Left cardiac atrium (tissue), 4 donors: Measurements from ENCODE around the gene ZNF239. TPM values are rescaled to one million over a fixed set of nuclear protein-coding genes. Genes with fewer than 3 reads are reported as not detected.
A peak's percentile ranks its signal among the peaks of the same experiment; 100 is the strongest.
"Not testable (repeated sequence)": the region's sequence is repeated elsewhere in the genome, so short reads cannot be mapped to it uniquely, and the experiment has no call there.

Experiments
- ATAC-seq, 2 donors: fragments of 200-7000 bp; cut with Tn5 transposase; one replicate each; pipeline ENCODE4 v1.9.1; 2020; ENCODE audit warnings: mild to moderate bottlenecking in 2 of 2, moderate library complexity in 2 of 2
- DNase-seq: peaks from one replicate; pipeline ENCODE4 v3.0.0-alpha.2; 2020
- intact Hi-C, 2 donors: fragments of 100-400 bp; cut with DNase I; formaldehyde crosslinking; loops; one replicate each; pipeline versions ENCODE4 v1.14.1 to v1.15.1; 2022 to 2023
- long read RNA-seq: library from polyadenylated mRNA; unstranded; transcript quantifications from one replicate; pipeline ENCODE4 v2.0.0, GENCODE V29; 2021
- total RNA-seq, 2 donors: library from RNA; stranded (reverse); fragmentation: NEBNext Ultra II Directional; extraction: Animal tissue kit (Norgen Biotek cat#: 25700); gene quantifications; one replicate each; pipeline ENCODE4 v1.2.1, GENCODE V29; 2021
- donor health status: DM: no; HTN: yes; CAD: no.
- donor health status: DM: no; HTN: yes; CAD: no; lungs with severe emphysema.
- donor health status: DM: yes; HTN: yes; CAD: no.
- donor health status: Dilated cardiomyopathy.

The ZNF239 gene
- total RNA-seq: 1 to 10 TPM; 2.1 to 2.2 TPM
- long read RNA-seq, partial matches to known transcripts: 0 of 2 reads
- long read RNA-seq, other reads (novel, unspliced or antisense): 0 of 2 reads

- DNase-seq (peak; percentile 96), ATAC-seq (peak; percentile 99)
- intact Hi-C loops: no loop called here
Observed at GRCh38 chr10:43574001-43574892, at the start of gene ZNF239. TSS of gene ZNF239 (minus strand) at chr10:43574616. CDS start at chr10:43558079, 16,537 bp downstream.

- DNase-seq: no peak
- ATAC-seq: peak in 1 of 2 donors; percentile 48
- intact Hi-C loops: no loop called here
Observed at GRCh38 chr10:43623351-43623750, 48.9 kb upstream of the ZNF239 start.

GRCh38 chr10:43622038-43622437 is 47.6 kb upstream of the ZNF239 start:
- intact Hi-C loops: no loop called here
- DNase-seq: no peak

GRCh38 chr10:43619368-43619767 is 45.0 kb upstream of the ZNF239 start:
- intact Hi-C loops: no loop called here
- DNase-seq: no peak
- ATAC-seq: no peak

More at GRCh38 chr10:43622038-43622437, 47.6 kb upstream of the ZNF239 start:
- no peak for ATAC-seq

GRCh38 chr10:43616697-43617370 is 42.4 kb upstream of the ZNF239 start:
- no peak for ATAC-seq

GRCh38 chr10:43610636-43611035 is 36.2 kb upstream of the ZNF239 start:
- DNase-seq (no peak), ATAC-seq (no peak)
- intact Hi-C loops: no loop called here

More at GRCh38 chr10:43616697-43617370, 42.4 kb upstream of the ZNF239 start:
- no peak for DNase-seq
- intact Hi-C loops: no loop called here

- DNase-seq (no peak), ATAC-seq (no peak)
- intact Hi-C loops: no loop called here
Observed at GRCh38 chr10:43607199-43607573, 32.8 kb upstream of the ZNF239 start.

- intact Hi-C loops: no loop called here
- DNase-seq (peak; percentile 83), ATAC-seq (peak; percentile 98 to 99)
Observed at GRCh38 chr10:43606323-43607198, 32.1 kb upstream of the ZNF239 start, which contains the start of gene ZNF485. TSS of gene ZNF485 (plus strand) at chr10:43606438. CDS start at chr10:43607051, 613 bp downstream.

- no peak for DNase-seq
- peak; percentile 19 to 40 for ATAC-seq
- intact Hi-C loops: no loop called here
Observed at GRCh38 chr10:43605850-43606322, 31.5 kb upstream of the ZNF239 start.

- intact Hi-C loops, DNase-seq, ATAC-seq: not testable (repeated sequence)
Observed at GRCh38 chr10:43601576-43601975, 27.2 kb upstream of the ZNF239 start.

GRCh38 chr10:43599333-43599732 is 24.9 kb upstream of the ZNF239 start:
- no peak for DNase-seq
- intact Hi-C loops: no loop called here

GRCh38 chr10:43598446-43598845 is 24.0 kb upstream of the ZNF239 start:
- ATAC-seq (no peak), DNase-seq (no peak)
- intact Hi-C loops: no loop called here

More at GRCh38 chr10:43599333-43599732, 24.9 kb upstream of the ZNF239 start:
- no peak for ATAC-seq

GRCh38 chr10:43596546-43596945 is 22.1 kb upstream of the ZNF239 start:
- intact Hi-C loops: no loop called here
- no peak for ATAC-seq
- no peak for DNase-seq

GRCh38 chr10:43595739-43596298 is 21.4 kb upstream of the ZNF239 start:
- intact Hi-C loops: no loop called here
- ATAC-seq: peak in 1 of 2 donors; percentile 21
- no peak for DNase-seq

GRCh38 chr10:43594944-43595589 is 20.7 kb upstream of the ZNF239 start:
- no peak for DNase-seq
- intact Hi-C loops: no loop called here
- peak; percentile 45 to 61 for ATAC-seq

- DNase-seq: no peak
- intact Hi-C loops: no loop called here
- ATAC-seq: no peak
Observed at GRCh38 chr10:43591303-43591904, 17.0 kb upstream of the ZNF239 start.

- intact Hi-C loops, DNase-seq, ATAC-seq: not testable (repeated sequence)
Observed at GRCh38 chr10:43586730-43587115, 12.3 kb upstream of the ZNF239 start.
